Panc1 (cell line): ENCODE results near the gene MYRIP. TPM values are rescaled to one million over a fixed set of nuclear protein-coding genes. Genes with fewer than 3 reads are reported as not detected.

ENCODE experiments used
- ATAC-seq: fragments of 200-7000 bp; cut with Tn5 transposase; 2 replicates; pipeline ENCODE4 v1.9.1; 2020; ENCODE audit warnings: mild to moderate bottlenecking, moderate library complexity
- BruUV-seq: library from RNA; stranded (reverse); fragments of 400-500 nt; replicated peaks from 2 replicates; lab custom pipeline; 2021; lab: Mats Ljungman, UMichigan
- CTCF ChIA-PET: fragments of 300-600 bp; sonication (Branson Sonifier 250); formaldehyde crosslinking; loops from one replicate; lab custom pipeline; 2022; ENCODE audit warnings: antibody characterized with exemption; lab: Charles Lee
- POLR2A ChIA-PET: fragments of 300-600 bp; sonication (Branson Sonifier 250); formaldehyde crosslinking; loops from one replicate; lab custom pipeline; 2022; ENCODE audit warnings: antibody characterized with exemption; lab: Charles Lee
- DNase-seq: peaks from one replicate; pipeline ENCODE4 v3.0.0-alpha.2; 2010; ENCODE audit warnings: low read depth, low spot score
- H3K27ac ChIP-seq: 2 replicates; pipeline ENCODE4 v1.5.1; 2011; ENCODE audit warnings: mild to moderate bottlenecking, low read length, inconsistent platforms
- H3K27me3 ChIP-seq: fragments of 200-500 bp; sonication (Bioruptor generic); 2 replicates; pipeline ENCODE4 v1.6.0; 2014; ENCODE audit warnings: low read length, inconsistent platforms; ENCODE audit not compliant: control insufficient read depth, insufficient read depth
- H3K36me3 ChIP-seq: fragments of 200-500 bp; sonication (Bioruptor generic); 2 replicates; pipeline ENCODE4 v1.5.1; 2014; ENCODE audit warnings: inconsistent platforms, mild to moderate bottlenecking, low read length, moderate library complexity; ENCODE audit not compliant: control insufficient read depth, insufficient read depth
- H3K4me1 ChIP-seq: 2 replicates; pipeline ENCODE4 v1.5.1; 2011; ENCODE audit warnings: inconsistent platforms, mild to moderate bottlenecking, low read length, moderate library complexity; ENCODE audit not compliant: control insufficient read depth, insufficient read depth
- H3K4me3 ChIP-seq, 2 experiments: 2 replicates each; pipeline ENCODE4 v1.5.1; 2011 to 2012; ENCODE audit warnings: low read depth in 2 of 2, low read length in 2 of 2, mild to moderate bottlenecking in 2 of 2, inconsistent platforms in 1 of 2, moderate library complexity in 1 of 2
- H3K9me3 ChIP-seq: fragments of 200-500 bp; sonication (Bioruptor generic); 2 replicates; pipeline ENCODE4 v1.5.1; 2014; ENCODE audit warnings: low read depth, mild to moderate bottlenecking, inconsistent platforms, low read length, moderate library complexity; ENCODE audit not compliant: control insufficient read depth, insufficient read depth
- CTCF ChIP-seq: fragments of 450-650 bp; IDR thresholded peaks from 2 replicates; pipeline ENCODE4 v1.5.1; 2017; ENCODE audit warnings: mild to moderate bottlenecking
- POLR2AphosphoS5 ChIP-seq: IDR thresholded peaks from 2 replicates; pipeline ENCODE4 v1.6.1; 2012; ENCODE audit warnings: mild to moderate bottlenecking, low read depth, low read length, moderate library complexity
- SIN3A ChIP-seq: IDR thresholded peaks from 2 replicates; pipeline ENCODE4 v1.6.1; 2012; ENCODE audit warnings: low read depth, mild to moderate bottlenecking, low read length, moderate library complexity, borderline replicate concordance; ENCODE audit not compliant: insufficient read depth
- TCF7L2 ChIP-seq: IDR thresholded peaks from 2 replicates; pipeline ENCODE4 v1.6.1; 2011; ENCODE audit warnings: mild to moderate bottlenecking, low read depth, low read length, inconsistent platforms
- in situ Hi-C: cut with HindIII; loops from 2 replicates; pipeline ENCODE4 v1.10.0; 2016; ENCODE audit warnings: low sequenced_read_pairs, low pct_unique_long_range_greater_than_20kb
- intact Hi-C: fragments of 100-400 bp; cut with micrococcal nuclease; formaldehyde crosslinking; loops from one replicate; pipeline ENCODE4 v1.10.0; 2022; ENCODE audit not compliant: unreplicated experiment
- total RNA-seq: library from RNA; stranded (reverse); gene quantifications from one replicate; pipeline ENCODE4 v1.2.1, GENCODE V29; 2021; ENCODE audit not compliant: unreplicated experiment
- TF ChIP-seq, protein P1 (sequence below), 2 experiments: IDR thresholded peaks; 2 replicates each; pipeline ENCODE4 v1.6.1; 2011 to 2012; ENCODE audit warnings: low read depth in 2 of 2, control low read depth in 1 of 2, low read length in 1 of 2, mild to moderate bottlenecking in 1 of 2, moderate library complexity in 1 of 2; ENCODE audit not compliant: insufficient read depth in 1 of 2

MYRIP gene
- total RNA-seq, 1 experiment from 2014 or later, result 0.59 TPM

DNA sequence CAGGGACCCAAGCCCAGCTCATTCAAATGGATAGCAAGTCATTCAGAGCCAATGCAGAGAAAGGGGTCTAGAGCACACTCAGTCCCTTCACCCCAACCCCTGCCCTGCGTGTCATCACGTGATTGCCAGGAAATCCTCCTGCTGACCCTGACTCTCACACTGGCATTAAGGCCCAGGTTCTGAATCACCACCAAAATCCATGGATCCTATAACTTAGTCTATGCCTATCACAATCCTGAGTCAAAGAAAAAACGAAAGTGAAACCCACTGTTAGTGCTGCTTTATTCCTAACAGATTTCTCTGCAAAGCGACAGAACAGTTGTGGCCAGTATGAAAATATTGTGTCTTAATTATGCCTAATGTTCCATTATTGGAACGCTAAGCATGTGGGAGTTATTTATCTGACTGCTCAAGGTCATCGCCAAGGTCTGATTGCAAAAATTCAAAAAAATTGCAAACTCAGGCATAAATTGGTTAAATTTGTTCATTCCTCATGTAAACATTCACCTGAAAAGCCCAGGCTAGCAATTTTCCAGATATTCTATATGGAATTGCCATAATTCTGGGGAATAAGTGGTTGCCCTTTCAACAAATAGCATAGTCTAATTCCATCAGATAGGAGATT, 391.4 kb downstream of the MYRIP start:
- Histone ChIP-seq H3K4me3 (no peak overlapping the region), H3K9me3 (no peaks in the 10 kb centered on the region), H3K36me3 (no peaks in the 10 kb centered on the region), H3K27ac (no peak overlapping the region), H3K4me1 (no peaks in the 10 kb centered on the region), H3K27me3 (no peaks in the 10 kb centered on the region)
- intact Hi-C loops, result no loop called here
- POLR2A ChIA-PET, result no interaction called here
- TF ChIP-seq TCF7L2, result no peak
- no peak for TF ChIP-seq POLR2AphosphoS5
- no peak for TF ChIP-seq CTCF
- no peak for TF ChIP-seq SIN3A
- TF ChIP-seq, protein P1, sequence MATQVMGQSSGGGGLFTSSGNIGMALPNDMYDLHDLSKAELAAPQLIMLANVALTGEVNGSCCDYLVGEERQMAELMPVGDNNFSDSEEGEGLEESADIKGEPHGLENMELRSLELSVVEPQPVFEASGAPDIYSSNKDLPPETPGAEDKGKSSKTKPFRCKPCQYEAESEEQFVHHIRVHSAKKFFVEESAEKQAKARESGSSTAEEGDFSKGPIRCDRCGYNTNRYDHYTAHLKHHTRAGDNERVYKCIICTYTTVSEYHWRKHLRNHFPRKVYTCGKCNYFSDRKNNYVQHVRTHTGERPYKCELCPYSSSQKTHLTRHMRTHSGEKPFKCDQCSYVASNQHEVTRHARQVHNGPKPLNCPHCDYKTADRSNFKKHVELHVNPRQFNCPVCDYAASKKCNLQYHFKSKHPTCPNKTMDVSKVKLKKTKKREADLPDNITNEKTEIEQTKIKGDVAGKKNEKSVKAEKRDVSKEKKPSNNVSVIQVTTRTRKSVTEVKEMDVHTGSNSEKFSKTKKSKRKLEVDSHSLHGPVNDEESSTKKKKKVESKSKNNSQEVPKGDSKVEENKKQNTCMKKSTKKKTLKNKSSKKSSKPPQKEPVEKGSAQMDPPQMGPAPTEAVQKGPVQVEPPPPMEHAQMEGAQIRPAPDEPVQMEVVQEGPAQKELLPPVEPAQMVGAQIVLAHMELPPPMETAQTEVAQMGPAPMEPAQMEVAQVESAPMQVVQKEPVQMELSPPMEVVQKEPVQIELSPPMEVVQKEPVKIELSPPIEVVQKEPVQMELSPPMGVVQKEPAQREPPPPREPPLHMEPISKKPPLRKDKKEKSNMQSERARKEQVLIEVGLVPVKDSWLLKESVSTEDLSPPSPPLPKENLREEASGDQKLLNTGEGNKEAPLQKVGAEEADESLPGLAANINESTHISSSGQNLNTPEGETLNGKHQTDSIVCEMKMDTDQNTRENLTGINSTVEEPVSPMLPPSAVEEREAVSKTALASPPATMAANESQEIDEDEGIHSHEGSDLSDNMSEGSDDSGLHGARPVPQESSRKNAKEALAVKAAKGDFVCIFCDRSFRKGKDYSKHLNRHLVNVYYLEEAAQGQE (IDR thresholded peaks at IDR 0.05; ENCODE audit: insufficient read depth in 1 of 2, low read depth in 2 of 2, low read length in 1 of 2), result no peak
- in situ Hi-C loops, result no loop called here
- BruUV-seq, result no TSS peak
- ATAC-seq (no peak), DNase-seq (no peak)
- CTCF ChIA-PET, result no interaction called here

DNA sequence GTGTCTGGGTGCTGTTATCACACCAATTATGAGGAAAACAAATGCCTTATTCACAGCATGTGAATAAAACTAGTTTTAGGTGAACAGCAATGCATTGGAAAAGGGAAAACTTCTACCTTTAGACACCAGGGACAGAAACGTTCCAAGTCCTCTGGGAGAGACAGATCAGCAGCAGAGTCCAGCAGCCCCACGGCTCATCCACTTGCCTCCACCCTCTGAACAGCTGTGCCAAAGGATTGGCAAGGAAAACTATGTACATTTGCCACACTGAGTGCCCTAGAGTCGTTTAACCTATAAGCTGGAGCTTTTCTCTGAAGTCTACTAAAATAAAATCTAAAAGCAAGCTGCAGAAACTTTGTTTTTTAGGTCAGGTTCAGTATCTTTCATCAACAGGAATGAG, 392.4 kb downstream of the MYRIP start:
- BruUV-seq, result no TSS peak
- in situ Hi-C loops (no loop called here), intact Hi-C loops (no loop called here)
- TF ChIP-seq POLR2AphosphoS5, result no peak
- no peak for TF ChIP-seq TCF7L2
- no peak for TF ChIP-seq SIN3A
- TF ChIP-seq CTCF, result no peak
- TF ChIP-seq, protein P1 (IDR thresholded peaks at IDR 0.05; ENCODE audit: insufficient read depth in 1 of 2, low read depth in 2 of 2, low read length in 1 of 2), result no peak
- H3K36me3 ChIP-seq, result no peaks in the 10 kb centered on the region
- H3K27ac ChIP-seq, result no peak overlapping the region
- no peaks in the 10 kb centered on the region for H3K4me1 ChIP-seq
- DNase-seq, result no peak
- no peaks in the 10 kb centered on the region for H3K9me3 ChIP-seq
- CTCF ChIA-PET, result no interaction called here
- no peak for ATAC-seq
- POLR2A ChIA-PET, result no interaction called here
- H3K27me3 ChIP-seq, result no peaks in the 10 kb centered on the region
- no peak overlapping the region for H3K4me3 ChIP-seq
